Measurements from ENCODE around the gene KL.

KL gene

GRCh38 chr13:33083054-33083453 lies 66.8 kb downstream of the KL start:
- no peak overlapping the region for H3K4me3 ChIP-seq (ENCODE audit: low read depth, low read length)
- H3K4me1 ChIP-seq (ENCODE audit: control insufficient read depth, insufficient read depth, low read length), result peaks cover 5% of the 10 kb centered on the region
- H3K27ac ChIP-seq (ENCODE audit: extremely low read depth, low read depth, low read length), result no peak overlapping the region
- TF ChIP-seq TRIM28 (IDR thresholded peaks at IDR 0.05; ENCODE audit: borderline replicate concordance, low read length) (no peak), ZNF223 (tag by site-specific recombination; IDR thresholded peaks at IDR 0.05) (no peak), ZNF121 (tag by site-specific recombination; IDR thresholded peaks at IDR 0.05) (peak; percentile 57; the same call in 1 of the 2 replicates), ZNF654 (tag by site-specific recombination; IDR thresholded peaks at IDR 0.05; ENCODE audit: low read depth) (no peak), ZNF621 (tag by site-specific recombination; IDR thresholded peaks at IDR 0.05) (no peak), HOXA7 (CRISPR knock-in tag; IDR thresholded peaks at IDR 0.05; ENCODE audit: borderline replicate concordance) (no peak)
- H3K9me3 ChIP-seq (ENCODE audit: control insufficient read depth, insufficient read depth, low read depth, low read length), result no peaks in the 10 kb centered on the region
- H3K36me3 ChIP-seq (ENCODE audit: control insufficient read depth in 2 of 2, insufficient read depth in 1 of 2, low read length in 2 of 2), result no peaks in the 10 kb centered on the region
- ChIA-PET POLR2A (no interaction called here), CTCF (no interaction called here)

- H3K4me3 ChIP-seq (ENCODE audit: low read depth, low read length), result no peak overlapping the region
- POLR2A ChIA-PET, result no interaction called here
- no peaks in the 10 kb centered on the region for H3K9me3 ChIP-seq (ENCODE audit: control insufficient read depth, insufficient read depth, low read depth, low read length)
- H3K27ac ChIP-seq (ENCODE audit: extremely low read depth, low read depth, low read length), result no peak overlapping the region
- no peaks in the 10 kb centered on the region for H3K36me3 ChIP-seq (ENCODE audit: control insufficient read depth in 2 of 2, insufficient read depth in 1 of 2, low read length in 2 of 2)
- CTCF ChIA-PET, result no interaction called here
- H3K4me1 ChIP-seq (ENCODE audit: control insufficient read depth, insufficient read depth, low read length), result no peaks in the 10 kb centered on the region
- no peak for TF ChIP-seq ZNF37A (tag by site-specific recombination; IDR thresholded peaks at IDR 0.05)
- TF ChIP-seq ZNF174 (tag by site-specific recombination; IDR thresholded peaks at IDR 0.05), result no peak
- TF ChIP-seq TRIM28 (IDR thresholded peaks at IDR 0.05; ENCODE audit: borderline replicate concordance, low read length), result no peak
- no peak for TF ChIP-seq HOXA7 (CRISPR knock-in tag; IDR thresholded peaks at IDR 0.05; ENCODE audit: borderline replicate concordance)
Observed at GRCh38 chr13:33087091-33087490, 70.9 kb downstream of the KL start.

GRCh38 chr13:33087790-33088189 lies 71.6 kb downstream of the KL start:
- H3K27ac ChIP-seq (ENCODE audit: extremely low read depth, low read depth, low read length), result no peak overlapping the region
- no peaks in the 10 kb centered on the region for H3K9me3 ChIP-seq (ENCODE audit: control insufficient read depth, insufficient read depth, low read depth, low read length)
- POLR2A ChIA-PET, result no interaction called here
- H3K36me3 ChIP-seq (ENCODE audit: control insufficient read depth in 2 of 2, insufficient read depth in 1 of 2, low read length in 2 of 2), result no peaks in the 10 kb centered on the region
- no peak overlapping the region for H3K4me3 ChIP-seq (ENCODE audit: low read depth, low read length)
- no peak for TF ChIP-seq ZNF48 (tag by site-specific recombination; IDR thresholded peaks at IDR 0.05)
- no peak for TF ChIP-seq KLF1 (tag by site-specific recombination; IDR thresholded peaks at IDR 0.05)
- no peaks in the 10 kb centered on the region for H3K4me1 ChIP-seq (ENCODE audit: control insufficient read depth, insufficient read depth, low read length)
- CTCF ChIA-PET, result no interaction called here

- Histone ChIP-seq H3K4me3 (ENCODE audit: low read depth, low read length) (no peak overlapping the region), H3K4me1 (ENCODE audit: control insufficient read depth, insufficient read depth, low read length) (no peaks in the 10 kb centered on the region), H3K36me3 (ENCODE audit: control insufficient read depth in 2 of 2, insufficient read depth in 1 of 2, low read length in 2 of 2) (no peaks in the 10 kb centered on the region), H3K27ac (ENCODE audit: extremely low read depth, low read depth, low read length) (no peak overlapping the region), H3K9me3 (ENCODE audit: control insufficient read depth, insufficient read depth, low read depth, low read length) (no peaks in the 10 kb centered on the region)
- POLR2A ChIA-PET, result no interaction called here
- TF ChIP-seq ZNF416 (tag by site-specific recombination; IDR thresholded peaks at IDR 0.05) (no peak), ZNF214 (tag by site-specific recombination; IDR thresholded peaks at IDR 0.05; ENCODE audit: borderline replicate concordance) (no peak), ZNF350 (tag by site-specific recombination; IDR thresholded peaks at IDR 0.05) (no peak), ZNF76 (tag by site-specific recombination; IDR thresholded peaks at IDR 0.05; ENCODE audit: borderline replicate concordance, low read depth) (no peak), ZNF501 (tag by site-specific recombination; IDR thresholded peaks at IDR 0.05) (no peak), ZFHX2 (tag by site-specific recombination; conservative IDR thresholded peaks at IDR 0.05) (no peak), ZNF292 (tag by site-specific recombination; IDR thresholded peaks at IDR 0.05; ENCODE audit: borderline replicate concordance, low read depth) (no peak), HOXD13 (CRISPR knock-in tag; IDR thresholded peaks at IDR 0.05; ENCODE audit: borderline replicate concordance) (no peak), HOXA7 (CRISPR knock-in tag; IDR thresholded peaks at IDR 0.05; ENCODE audit: borderline replicate concordance) (no peak), PATZ1 (tag by site-specific recombination; IDR thresholded peaks at IDR 0.05) (no peak), ZFP41 (tag by site-specific recombination; IDR thresholded peaks at IDR 0.05; ENCODE audit: borderline replicate concordance) (no peak), ZSCAN23 (tag by site-specific recombination; IDR thresholded peaks at IDR 0.05) (no peak), KLF8 (tag by site-specific recombination; IDR thresholded peaks at IDR 0.05) (no peak), RBAK (tag by site-specific recombination; IDR thresholded peaks at IDR 0.05) (no peak), ZNF645 (tag by site-specific recombination; IDR thresholded peaks at IDR 0.05) (no peak), ZBTB26 (tag by site-specific recombination; optimal IDR thresholded peaks at IDR 0.05) (no peak), ZNF354C (tag by site-specific recombination; IDR thresholded peaks at IDR 0.05; ENCODE audit: borderline replicate concordance, low read depth) (no peak), SCRT1 (tag by site-specific recombination; IDR thresholded peaks at IDR 0.05; ENCODE audit: borderline replicate concordance) (no peak)
- CTCF ChIA-PET, result no interaction called here
Observed at GRCh38 chr13:33089311-33089710, 73.1 kb downstream of the KL start.

Measured in HEK293 (cell line).